Adrenal gland (tissue), 5 donors: ENCODE results near the gene MAGI1.

Source experiments
- CTCF ChIP-seq, 6 experiments: fragments of 450-650 bp in 4 of 6; fragments of 200-600 bp in 2 of 6; sonication (generic) in 1 of 6; IDR thresholded peaks; 1 replicate in 5 of 6; 2 replicates in 1 of 6; pipeline versions ENCODE4 v1.5.1 to v1.8.0; 2016 to 2021; ENCODE audit warnings: antibody characterized with exemption in 6 of 6, mild to moderate bottlenecking in 2 of 6, moderate library complexity in 1 of 6
- POLR2A ChIP-seq, 2 donors: fragments of 450-650 bp; IDR thresholded peaks; one replicate each; pipeline ENCODE4 v1.6.1; 2017; ENCODE audit warnings: antibody characterized with exemption in 2 of 2, mild to moderate bottlenecking in 2 of 2, moderate library complexity in 1 of 2
- donor health status: DM: no; HTN: no; CAD: no.

DNA sequence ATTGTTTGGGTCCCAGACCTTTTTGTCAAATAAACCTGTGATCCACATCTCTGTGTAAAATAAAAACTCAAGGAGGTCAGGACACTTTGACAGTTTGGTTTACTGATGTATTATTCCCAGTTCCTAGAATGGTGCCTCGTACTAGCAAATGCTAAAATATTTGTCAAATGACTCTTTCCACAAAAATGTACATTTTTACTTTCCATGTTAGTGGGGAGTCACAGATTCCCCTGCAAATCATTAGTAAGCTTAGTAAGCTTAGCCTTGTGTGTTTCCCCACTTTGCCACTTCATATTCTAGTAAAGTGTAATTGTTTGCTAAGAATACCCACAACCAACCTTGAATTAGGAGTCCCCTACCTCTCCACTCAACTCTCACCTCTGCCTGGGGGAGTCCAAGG, 2.4 kb upstream of the MAGI1 start:
- no peak for TF ChIP-seq CTCF (IDR thresholded peaks at IDR 0.05)
- no peak for TF ChIP-seq POLR2A (IDR thresholded peaks at IDR 0.05)
